ENCODE results near the gene LPGAT1. TPM values are rescaled to one million over a fixed set of nuclear protein-coding genes. Genes with fewer than 3 reads are reported as not detected.
"Not testable (repeated sequence)": the region's sequence is repeated elsewhere in the genome, so short reads cannot be mapped to it uniquely, and the experiment has no call there.

LPGAT1 gene
- total RNA-seq, 2 donors from 2014 or later: 37.4 to 45.9 TPM

DNA sequence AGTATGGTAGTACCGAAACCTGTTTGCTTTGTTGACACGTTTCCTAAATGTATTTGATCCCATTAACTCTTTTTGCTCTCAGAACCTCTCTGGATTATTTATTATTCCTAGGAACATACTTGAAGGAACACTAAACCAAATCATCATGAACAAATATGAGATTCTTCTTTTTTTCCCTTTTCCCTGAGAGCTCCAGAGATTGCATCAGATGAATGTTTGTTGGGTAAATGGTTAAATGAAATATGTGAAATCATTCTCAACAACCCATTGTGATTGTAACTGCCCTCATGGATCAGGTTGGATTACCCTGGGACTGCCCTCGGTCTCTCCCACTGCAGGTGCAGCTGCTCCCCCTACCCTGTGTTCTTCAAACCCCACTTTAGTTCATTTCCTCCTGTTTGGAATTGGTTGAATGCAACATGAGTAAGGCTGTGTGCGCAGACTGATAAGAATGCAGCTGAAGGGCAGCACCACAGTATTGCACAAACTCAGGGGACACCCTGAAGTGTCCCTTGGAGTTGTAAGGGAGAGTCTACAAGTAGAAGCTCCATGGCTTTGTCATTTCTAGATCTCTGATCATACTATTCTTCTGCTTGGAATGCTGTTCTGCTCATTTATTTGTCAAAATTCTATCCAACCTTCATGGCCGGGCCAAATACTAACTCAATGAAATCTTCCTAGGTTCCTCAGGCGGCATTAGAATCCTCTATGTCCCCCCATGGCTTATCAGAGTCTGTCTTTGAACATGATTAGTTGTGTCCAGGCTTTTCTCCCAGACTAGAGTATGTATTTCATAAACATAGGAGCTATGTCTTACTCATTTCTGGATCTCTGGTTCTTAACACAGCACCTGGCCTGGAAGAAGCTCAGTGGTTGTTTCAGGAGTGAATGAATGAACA is 108.0 kb downstream of the LPGAT1 start:
- no peak for DNase-seq
- no peak for ATAC-seq
- intact Hi-C loops (cut with DNase I): no loop called here

DNA sequence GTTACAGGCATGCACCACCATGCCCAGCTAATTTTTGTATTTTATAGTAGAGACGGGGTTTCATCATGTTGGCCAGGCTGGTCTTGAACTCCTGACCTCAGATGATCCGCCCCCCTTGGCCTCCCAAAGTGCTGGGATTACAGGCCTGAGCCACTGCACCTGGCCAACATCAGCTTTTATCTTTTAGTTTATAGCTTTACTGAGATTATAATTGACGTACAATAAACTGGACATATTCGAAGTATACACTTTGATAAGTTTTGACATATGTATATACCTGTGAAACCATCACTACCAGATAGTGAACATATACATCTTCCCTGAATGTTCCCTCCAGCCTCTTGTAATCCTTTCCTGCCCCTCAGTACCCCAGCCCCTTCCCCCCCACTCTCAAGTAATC is 114.0 kb downstream of the LPGAT1 start:
- ATAC-seq; intact Hi-C loops (cut with DNase I): not testable (repeated sequence)

DNA sequence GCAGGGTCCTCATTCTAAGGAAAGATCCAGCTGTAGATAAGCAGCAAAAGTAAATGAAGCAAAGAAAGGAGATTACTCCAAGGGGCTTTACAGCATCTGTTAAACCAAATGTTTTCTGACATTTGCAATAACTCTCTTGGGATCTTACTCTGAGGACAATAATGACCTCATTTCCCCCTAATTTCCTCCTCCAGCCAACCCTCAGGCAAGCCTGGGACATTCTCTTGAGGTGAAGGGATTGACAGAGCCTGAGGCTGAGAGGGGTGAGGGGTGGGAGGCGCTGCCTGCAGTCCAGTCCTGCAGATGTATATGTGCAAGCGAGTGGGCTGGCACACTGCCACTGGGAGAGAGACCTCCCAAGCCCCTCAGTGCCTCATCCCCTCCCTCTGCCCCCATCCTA is 114.6 kb downstream of the LPGAT1 start:
- DNase-seq: no peak
- ATAC-seq: no peak
- intact Hi-C loops (cut with DNase I): no loop called here

More for the DNA sequence above, 114.0 kb downstream of the LPGAT1 start:
- DNase-seq: not testable (repeated sequence)

GRCh38 chr1:211714154-211714553 is 116.4 kb downstream of the LPGAT1 start:
- intact Hi-C loops (cut with DNase I): no loop called here
- no peak for DNase-seq
- ATAC-seq: no peak

- no peak for DNase-seq
- intact Hi-C loops (cut with DNase I): no loop called here
- no peak for ATAC-seq
Measured at GRCh38 chr1:211713231-211713630, 117.3 kb downstream of the LPGAT1 start.

- DNase-seq (no peak), ATAC-seq (no peak)
- intact Hi-C loops (cut with DNase I): no loop called here
Measured at GRCh38 chr1:211711315-211711705, 119.3 kb downstream of the LPGAT1 start.

- DNase-seq (no peak), ATAC-seq (no peak)
- intact Hi-C loops (cut with DNase I): no loop called here
Measured at GRCh38 chr1:211710566-211711314, 119.8 kb downstream of the LPGAT1 start.

DNA sequence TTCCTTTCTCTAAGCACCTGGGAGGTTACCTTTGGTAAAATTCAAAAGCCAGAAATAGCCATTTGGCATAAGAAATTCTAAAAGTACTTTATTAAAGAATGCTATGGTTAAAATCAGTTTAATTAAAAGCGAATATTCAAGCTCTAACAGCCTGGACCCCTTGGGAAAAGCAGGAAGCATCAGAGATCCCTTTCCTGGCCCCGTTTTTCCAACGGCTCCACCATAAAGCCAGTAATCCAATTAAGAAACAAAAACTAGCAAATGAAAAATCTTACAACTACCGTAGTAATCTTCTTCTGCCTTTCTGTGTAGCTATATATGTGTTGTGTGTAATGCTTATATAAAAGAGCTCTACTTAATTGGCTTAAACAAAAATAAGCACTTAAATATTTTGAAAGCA is 121.6 kb downstream of the LPGAT1 start:
- intact Hi-C loops (cut with DNase I): no loop called here
- ATAC-seq (no peak), DNase-seq (no peak)

GRCh38 chr1:211708006-211708405 is 122.6 kb downstream of the LPGAT1 start:
- intact Hi-C loops (cut with DNase I): no loop called here
- DNase-seq (no peak), ATAC-seq (no peak)

DNA sequence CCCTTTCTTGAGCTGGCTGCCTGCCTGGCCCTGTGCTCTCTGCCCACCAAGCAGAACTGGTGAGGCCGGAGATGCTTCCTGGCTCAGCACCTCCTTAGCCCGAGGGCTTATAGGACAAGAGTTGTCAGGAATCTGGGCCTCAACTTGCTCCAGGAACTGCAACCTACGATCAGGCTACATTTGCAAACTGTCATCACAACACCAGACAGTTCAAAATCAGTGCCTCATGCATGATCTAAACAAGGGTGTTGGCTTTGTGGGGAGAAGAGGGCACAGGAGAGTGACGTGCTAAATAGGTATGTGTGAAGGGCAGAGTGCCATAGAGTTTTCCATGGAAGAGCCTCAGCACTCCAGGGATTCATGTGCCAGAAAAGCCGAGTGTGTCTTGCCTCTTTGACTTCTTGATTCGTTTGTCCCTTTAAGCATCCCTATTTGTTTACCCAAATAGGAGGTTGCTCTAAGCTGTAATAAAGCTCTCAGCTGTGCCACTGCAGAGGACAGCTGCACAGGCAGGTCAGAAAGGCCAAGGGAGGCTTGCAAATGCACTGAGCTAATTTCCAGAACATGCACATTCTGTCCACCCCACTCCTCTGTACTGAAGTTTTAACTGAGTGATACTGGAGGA is 125.0 kb downstream of the LPGAT1 start:
- DNase-seq: no peak
- intact Hi-C loops (cut with DNase I): no loop called here

GRCh38 chr1:211704543-211704942 is 126.0 kb downstream of the LPGAT1 start:
- intact Hi-C loops (cut with DNase I): no loop called here
- ATAC-seq (no peak), DNase-seq (no peak)

More for the DNA sequence above, 125.0 kb downstream of the LPGAT1 start:
- peak; percentile 23 to 86 for ATAC-seq

- no peak for DNase-seq
- no peak for ATAC-seq
- intact Hi-C loops (cut with DNase I): no loop called here
Measured at GRCh38 chr1:211703812-211704537, 126.6 kb downstream of the LPGAT1 start.

- ATAC-seq: no peak
- intact Hi-C loops (cut with DNase I): no loop called here
- no peak for DNase-seq
Measured at GRCh38 chr1:211701733-211702132, 128.8 kb downstream of the LPGAT1 start.

- ATAC-seq: peak in 1 of 2 donors; percentile 8
- intact Hi-C loops (cut with DNase I): loop anchor here (5.0 to 10.0 kb wide), 3 partner anchors 246 to 336 kb away; partner anchors contain the start of genes DTL (in 1 of the 2) and INTS7 (in 1 of the 2)
- DNase-seq: no peak
Measured at GRCh38 chr1:211699059-211699458, 131.5 kb downstream of the LPGAT1 start.

DNA sequence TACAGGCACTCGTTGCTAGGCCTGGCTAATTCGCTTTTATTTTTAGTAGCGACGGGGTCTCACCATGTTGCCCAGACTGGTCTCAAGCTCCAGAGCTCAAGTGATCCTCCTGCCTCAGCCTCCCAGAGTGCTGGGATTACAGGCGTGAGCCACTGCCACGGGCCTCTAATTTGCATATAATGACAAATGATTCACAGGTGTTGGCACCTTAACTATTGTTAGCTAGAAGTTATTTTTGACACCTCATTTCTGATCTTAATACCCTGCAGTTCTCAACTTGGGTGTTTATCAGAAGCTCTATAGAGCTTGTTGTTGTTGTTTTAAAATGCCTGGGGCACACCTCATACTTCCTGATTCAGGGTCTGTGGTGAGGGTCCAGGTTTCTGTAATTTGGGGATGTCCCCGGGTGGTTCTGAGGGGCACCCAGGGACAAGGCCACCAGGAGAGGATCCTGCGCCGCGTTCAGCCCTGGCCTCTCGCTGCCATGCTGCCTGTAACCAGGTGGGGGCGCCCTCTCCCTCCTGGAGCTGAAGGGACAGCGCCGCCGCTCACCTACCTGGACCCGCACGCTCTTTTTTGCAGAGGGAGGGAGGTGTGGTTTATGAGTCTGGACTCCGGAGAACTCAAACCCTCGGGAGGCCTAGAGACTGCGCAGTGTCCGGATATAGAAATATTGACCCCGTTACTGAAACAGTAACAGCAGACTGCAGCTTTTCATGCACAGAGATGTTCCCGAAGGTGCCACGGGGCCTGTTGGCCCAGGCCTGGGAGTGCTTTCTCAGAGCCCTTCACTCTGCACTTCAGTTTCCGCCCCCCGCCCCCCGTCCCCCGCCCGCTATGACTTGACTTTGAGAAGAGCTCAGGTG is 132.2 kb downstream of the LPGAT1 start:
- intact Hi-C loops (cut with DNase I): loop anchor here (5.0 to 10.0 kb wide), 3 partner anchors 246 to 336 kb away; partner anchors contain the start of genes DTL (in 1 of the 2) and INTS7 (in 1 of the 2)
- peak; percentile 79 for DNase-seq
- ATAC-seq: peak; percentile 89 to 93

- intact Hi-C loops (cut with DNase I): loop anchor here (5.0 to 10.0 kb wide), 3 partner anchors 247 to 337 kb away; partner anchors contain the start of genes DTL (in 1 of the 2) and INTS7 (in 1 of the 2)
- ATAC-seq: no peak
- no peak for DNase-seq
Measured at GRCh38 chr1:211697356-211697755, 133.2 kb downstream of the LPGAT1 start.

DNA sequence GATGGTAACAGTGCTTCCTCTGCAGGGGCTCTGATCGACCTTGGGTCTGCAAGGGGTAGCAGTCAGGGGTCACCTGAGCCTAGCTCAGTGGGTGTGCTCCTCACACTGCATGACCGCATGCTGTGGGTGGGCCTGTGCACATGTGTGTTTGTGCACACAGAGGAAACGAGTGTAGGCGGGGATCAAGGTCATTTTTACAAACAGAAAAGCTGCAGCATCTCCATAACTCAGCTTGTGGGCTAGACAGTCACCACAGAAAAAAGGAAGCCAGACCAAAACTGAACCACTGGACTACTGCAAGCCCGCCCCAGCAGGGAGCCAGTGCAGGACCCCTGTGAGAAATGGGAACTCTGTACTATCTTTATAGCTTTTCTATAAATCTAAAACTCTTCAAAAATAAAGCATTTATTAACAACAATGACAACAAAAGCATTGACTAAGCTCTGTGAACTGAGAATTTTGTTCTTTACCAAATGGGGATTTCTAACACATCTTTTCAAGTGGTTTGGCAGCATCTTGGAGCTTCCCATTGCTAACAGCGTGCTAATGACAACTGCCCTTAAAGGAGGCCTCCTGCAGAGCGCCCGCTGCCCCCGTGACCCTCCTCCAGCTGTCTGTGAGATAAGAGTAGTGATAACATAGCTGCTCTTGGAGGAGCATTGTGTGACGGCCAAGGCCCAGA is 135.3 kb downstream of the LPGAT1 start:
- no peak for DNase-seq
- intact Hi-C loops (cut with DNase I): loop anchor here (5.0 to 10.0 kb wide), 3 partner anchors 250 to 340 kb away; partner anchors contain the start of genes DTL (in 1 of the 2) and INTS7 (in 1 of the 2)
- no peak for ATAC-seq
